IMR-90 (cell line): ENCODE data around the gene KLRC1. TPM values are rescaled to one million over a fixed set of nuclear protein-coding genes. Genes with fewer than 3 reads are reported as not detected.

Source experiments
- ATAC-seq: fragments of 200-7000 bp; cut with Tn5 transposase; 2 replicates; pipeline ENCODE4 v1.9.1; 2020; ENCODE audit warnings: low read depth, mild to moderate bottlenecking, moderate library complexity
- BruUV-seq: library from RNA; stranded (reverse); fragments of 400-500 nt; replicated peaks from 2 replicates; lab custom pipeline; 2021; lab: Mats Ljungman, UMichigan
- CTCF ChIA-PET: fragments of 300-600 bp; formaldehyde crosslinking; extraction: SDS; loops from one replicate; lab custom pipeline; 2021; ENCODE audit warnings: antibody characterized with exemption; lab: Yijun Ruan, JAX
- POLR2A ChIA-PET: fragments of 300-600 bp; sonication (Branson Sonifier 250); formaldehyde crosslinking; loops from one replicate; lab custom pipeline; 2022; ENCODE audit warnings: antibody characterized with exemption; ENCODE audit not compliant: unreplicated experiment; lab: Charles Lee
- DNase-seq: peaks from one replicate; pipeline ENCODE4 v3.0.0; 2013
- H2AFZ ChIP-seq: replicated peaks from 2 replicates; pipeline ENCODE3; 2013; ENCODE audit warnings: low read length, mild to moderate bottlenecking; ENCODE audit not compliant: poor library complexity
- H2AK5ac ChIP-seq: 2 replicates; pipeline ENCODE4 v1.6.1; 2013; ENCODE audit warnings: low read depth, low read length, inconsistent platforms
- H2AK9ac ChIP-seq: replicated peaks from 2 replicates; pipeline ENCODE3; 2013; ENCODE audit warnings: mild to moderate bottlenecking, low read depth, low read length, moderate library complexity; ENCODE audit not compliant: poor library complexity
- H2BK120ac ChIP-seq: 2 replicates; pipeline ENCODE4 v1.6.1; 2013; ENCODE audit warnings: low read depth, low read length, inconsistent platforms
- H2BK15ac ChIP-seq: 3 replicates; pipeline ENCODE4 v1.6.1; 2013; ENCODE audit warnings: low read depth, low read length, inconsistent platforms
- H2BK20ac ChIP-seq: 2 replicates; pipeline ENCODE4 v1.6.1; 2013; ENCODE audit warnings: low read depth, mild to moderate bottlenecking, inconsistent platforms, low read length, moderate library complexity
- H2BK5ac ChIP-seq: 2 replicates; pipeline ENCODE4 v1.6.1; 2013; ENCODE audit warnings: mild to moderate bottlenecking, low read depth, low read length, inconsistent platforms; ENCODE audit not compliant: poor library complexity, severe bottlenecking
- H3K14ac ChIP-seq: replicated peaks from 2 replicates; pipeline ENCODE4 v1.6.1; 2013; ENCODE audit warnings: low read depth, low read length, inconsistent platforms
- H3K18ac ChIP-seq: 2 replicates; pipeline ENCODE4 v1.6.1; 2013; ENCODE audit warnings: low read depth, low read length, control low read depth
- H3K23ac ChIP-seq: 2 replicates; pipeline ENCODE4 v1.6.1; 2013; ENCODE audit warnings: low read depth, low read length, inconsistent platforms
- H3K27ac ChIP-seq: 2 replicates; pipeline ENCODE4 v1.5.1; 2013; ENCODE audit warnings: mild to moderate bottlenecking, control low read depth, low read length; ENCODE audit not compliant: insufficient read depth
- H3K27me3 ChIP-seq: 2 replicates; pipeline ENCODE4 v1.6.1; 2013; ENCODE audit warnings: low read length; ENCODE audit not compliant: control insufficient read depth, insufficient read depth
- H3K36me3 ChIP-seq: 2 replicates; pipeline ENCODE4 v1.6.1; 2013; ENCODE audit warnings: low read length, mixed read lengths; ENCODE audit not compliant: control insufficient read depth, insufficient read depth
- H3K4ac ChIP-seq: 2 replicates; pipeline ENCODE4 v1.6.1; 2013; ENCODE audit warnings: low read depth, low read length, inconsistent platforms
- H3K4me1 ChIP-seq: 2 replicates; pipeline ENCODE4 v1.6.1; 2013; ENCODE audit warnings: low read length, mixed read lengths; ENCODE audit not compliant: control insufficient read depth, insufficient read depth
- H3K4me2 ChIP-seq: 2 replicates; pipeline ENCODE4 v1.6.1; 2013; ENCODE audit warnings: low read depth, mild to moderate bottlenecking, control low read depth, low read length, moderate library complexity
- H3K4me3 ChIP-seq: 2 replicates; pipeline ENCODE4 v1.5.1; 2013; ENCODE audit warnings: low read depth, mild to moderate bottlenecking, control low read depth, low read length, moderate library complexity; ENCODE audit not compliant: insufficient read depth
- H3K56ac ChIP-seq: 2 replicates; pipeline ENCODE4 v1.6.1; 2013; ENCODE audit warnings: low read length, inconsistent platforms; ENCODE audit not compliant: insufficient read depth; ENCODE audit errors: extremely low read depth
- H3K79me1 ChIP-seq, 2 experiments: 2 replicates each; pipeline ENCODE4 v1.6.1; 2013; ENCODE audit warnings: low read length in 2 of 2, inconsistent platforms in 1 of 2, low read depth in 1 of 2
- H3K9ac ChIP-seq: 2 replicates; pipeline ENCODE4 v1.6.1; 2013; ENCODE audit warnings: low read depth, low read length, control low read depth
- H3K9me1 ChIP-seq: 2 replicates; pipeline ENCODE4 v1.6.1; 2013; ENCODE audit warnings: low read length, inconsistent platforms; ENCODE audit not compliant: insufficient read depth
- H3K9me3 ChIP-seq: 2 replicates; pipeline ENCODE4 v1.6.1; 2013; ENCODE audit warnings: low read length; ENCODE audit not compliant: control insufficient read depth, insufficient read depth
- H4K20me1 ChIP-seq: 2 replicates; pipeline ENCODE4 v1.6.1; 2013; ENCODE audit warnings: low read length, inconsistent platforms; ENCODE audit not compliant: insufficient read depth
- H4K5ac ChIP-seq: 2 replicates; pipeline ENCODE4 v1.6.1; 2013; ENCODE audit warnings: mild to moderate bottlenecking, low read depth, low read length, control low read depth
- H4K8ac ChIP-seq, 2 experiments: 2 replicates each; pipeline ENCODE4 v1.6.1; 2013; ENCODE audit warnings: low read depth in 2 of 2, low read length in 2 of 2, control low read depth in 1 of 2, inconsistent platforms in 1 of 2
- H4K91ac ChIP-seq: 2 replicates; pipeline ENCODE4 v1.6.1; 2013; ENCODE audit warnings: low read depth, low read length, inconsistent platforms; ENCODE audit not compliant: insufficient read depth
- CEBPB ChIP-seq: IDR thresholded peaks from 2 replicates; pipeline ENCODE4 v1.6.1; 2012; ENCODE audit warnings: low read depth, low read length, improper control_type of control experiment
- CHD1 ChIP-seq: IDR thresholded peaks from 2 replicates; pipeline ENCODE4 v1.6.1; 2012; ENCODE audit warnings: low read depth, low read length, improper control_type of control experiment
- MAZ ChIP-seq: IDR thresholded peaks from 2 replicates; pipeline ENCODE4 v1.6.1; 2012; ENCODE audit warnings: low read depth, mild to moderate bottlenecking, low read length, improper control_type of control experiment, moderate library complexity, borderline replicate concordance
- POLR2A ChIP-seq: IDR thresholded peaks from 2 replicates; pipeline ENCODE4 v1.6.1; 2012; ENCODE audit warnings: mild to moderate bottlenecking, low read depth, low read length
- RCOR1 ChIP-seq: IDR thresholded peaks from 2 replicates; pipeline ENCODE4 v1.6.1; 2012; ENCODE audit warnings: mild to moderate bottlenecking, low read length, improper control_type of control experiment; ENCODE audit not compliant: insufficient replicate concordance
- RFX5 ChIP-seq: IDR thresholded peaks from 2 replicates; pipeline ENCODE4 v1.8.0; 2012; ENCODE audit warnings: low read depth, mild to moderate bottlenecking, low read length, moderate library complexity
- SMC3 ChIP-seq: fragments of 150-350 bp; IDR thresholded peaks from 2 replicates; pipeline ENCODE4 v1.6.1; 2016; ENCODE audit warnings: low read depth, mild to moderate bottlenecking, antibody characterized with exemption, low read length, moderate library complexity
- USF2 ChIP-seq: fragments of 150-350 bp; IDR thresholded peaks from 2 replicates; pipeline ENCODE4 v1.6.1; 2017; ENCODE audit warnings: mild to moderate bottlenecking, antibody characterized with exemption, low read length, low read depth
- WGBS, 2 experiments: methylation state at CpG; one replicate each; pipeline versions ENCODE4 v1.1.5 to v1.1.7; 2013; ENCODE audit warnings: missing lambda C conversion rate in 2 of 2; ENCODE audit not compliant: insufficient read length in 1 of 2; ENCODE audit errors: extremely low coverage in 2 of 2; 5-methylcytosine and 5-hydroxymethylcytosine counted together
- dilution Hi-C: fragments of 300-500 bp; cut with HindIII; formaldehyde crosslinking; loops from one replicate; pipeline ENCODE4 v1.14.3; 2018; ENCODE audit warnings: low sequenced_read_pairs; ENCODE audit not compliant: unreplicated experiment
- in situ Hi-C: fragments of 300-500 bp; cut with MboI; formaldehyde crosslinking; loops from 3 replicates; pipeline ENCODE4 v1.14.3; 2019; ENCODE audit warnings: low sequenced_read_pairs, inconsistent platforms, mixed read lengths
- intact Hi-C: fragments of 100-400 bp; cut with micrococcal nuclease; formaldehyde crosslinking; loops from 2 replicates; pipeline ENCODE4 v1.10.0; 2022
- polyA plus RNA-seq, 3 experiments: library from polyadenylated mRNA; depleted of rRNA; stranded (reverse); fragments of >200 nt; gene quantifications; 2 replicates each; pipeline ENCODE4 v1.2.3, GENCODE V29; 2012; ENCODE audit warnings: low replicate concordance in 1 of 3
- total RNA-seq: library from RNA; depleted of rRNA; stranded (reverse); fragments of >200 nt; gene quantifications from 2 replicates; pipeline ENCODE4 v1.2.3, GENCODE V29; 2012
- TF ChIP-seq, protein P1 (sequence below): fragments of 150-350 bp; IDR thresholded peaks from 2 replicates; pipeline ENCODE4 v1.6.1; 2016; ENCODE audit warnings: low read depth, mild to moderate bottlenecking, low read length, moderate library complexity, borderline replicate concordance

Gene KLRC1
- total and polyA plus RNA-seq, 2 of the 4 experiments (the other 2 are of a cell fraction): not detected

DNA sequence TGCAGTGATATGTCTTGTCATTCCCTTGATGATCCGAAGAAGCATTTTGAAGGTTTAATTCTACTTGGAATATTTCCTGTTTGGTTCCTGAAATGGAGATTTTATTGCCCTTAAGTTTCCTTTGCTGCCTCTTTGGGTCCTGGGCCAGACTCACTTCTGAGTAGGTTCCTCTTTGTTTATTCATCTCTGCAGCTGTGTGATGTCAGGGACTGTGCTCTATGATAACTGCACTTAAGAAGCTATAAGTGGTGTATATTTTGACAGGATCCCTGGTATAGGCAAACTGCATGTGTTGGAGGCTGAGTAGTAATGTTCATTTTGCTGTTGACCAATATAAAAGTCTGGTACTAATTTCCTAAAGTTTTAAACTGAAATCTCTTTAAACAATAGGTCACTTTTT, 43.8 kb downstream of the KLRC1 start, which contains the start of gene KLRC4:
Gene KLRC4 (minus strand): TSS at position 366 of the 400 bp plus-strand sequence. CDS start 182 bp downstream, at position 184.
- in situ Hi-C loops: no loop called here
- Histone ChIP-seq H2BK5ac (no peak within 1 kb of the TSS), H3K18ac (no peak within 1 kb of the TSS), H2AK9ac (no peak within 1 kb of the TSS), H4K5ac (no peak within 1 kb of the TSS), H2BK20ac (no peak within 1 kb of the TSS), H4K8ac (no peak within 1 kb of the TSS), H3K27ac (no peak within 1 kb of the TSS), H3K9ac (no peak within 1 kb of the TSS), H3K56ac (no peak within 1 kb of the TSS), H3K27me3 (peaks cover 3% of the 10 kb centered on the region), H2BK15ac (no peak within 1 kb of the TSS), H3K36me3 (no peaks in the 10 kb centered on the region), H4K91ac (no peak within 1 kb of the TSS), H2AFZ (no peak within 1 kb of the TSS), H3K4me3 (no peak within 1 kb of the TSS), H3K23ac (no peak within 1 kb of the TSS), H3K14ac (no peak within 1 kb of the TSS), H4K20me1 (no peaks in the 10 kb centered on the region), H3K4me1 (no peaks in the 10 kb centered on the region), H3K4ac (no peak within 1 kb of the TSS), H3K9me1 (no peaks in the 10 kb centered on the region), H2BK120ac (no peak within 1 kb of the TSS), H3K4me2 (no peak within 1 kb of the TSS), H3K9me3 (peaks cover 3% of the 10 kb centered on the region; the same call in 1 of the 2 replicates), H2AK5ac (no peak within 1 kb of the TSS), H3K79me1 (no peaks in the 10 kb centered on the region)
- DNase-seq (peak; percentile 16), ATAC-seq (peak; percentile 53; the same call in 1 of the 2 replicates)
- whole genome bisulfite sequencing, 2 experiments: 80% methylated on average over 1 of the region's 1 CpG; no CpG with 5 or more reads in 1 of the 2 experiments
- no TSS peak for BruUV-seq
- POLR2A ChIA-PET: no interaction called here
- CTCF ChIA-PET: no interaction called here
- dilution Hi-C loops: no loop called here
- TF ChIP-seq RCOR1 (no peak), CEBPB (no peak), POLR2A (no peak), USF2 (no peak), CHD1 (no peak), MAZ (no peak), SMC3 (no peak), RFX5 (no peak)
- TF ChIP-seq, protein P1, sequence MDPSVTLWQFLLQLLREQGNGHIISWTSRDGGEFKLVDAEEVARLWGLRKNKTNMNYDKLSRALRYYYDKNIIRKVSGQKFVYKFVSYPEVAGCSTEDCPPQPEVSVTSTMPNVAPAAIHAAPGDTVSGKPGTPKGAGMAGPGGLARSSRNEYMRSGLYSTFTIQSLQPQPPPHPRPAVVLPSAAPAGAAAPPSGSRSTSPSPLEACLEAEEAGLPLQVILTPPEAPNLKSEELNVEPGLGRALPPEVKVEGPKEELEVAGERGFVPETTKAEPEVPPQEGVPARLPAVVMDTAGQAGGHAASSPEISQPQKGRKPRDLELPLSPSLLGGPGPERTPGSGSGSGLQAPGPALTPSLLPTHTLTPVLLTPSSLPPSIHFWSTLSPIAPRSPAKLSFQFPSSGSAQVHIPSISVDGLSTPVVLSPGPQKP: no peak
- intact Hi-C loops: loop anchor here (10.0 kb wide), 1 partner anchor 45 kb away; the partner anchor contains the start of gene KLRC1
